Fibroblast of lung (primary cell): ENCODE data around the gene VPS50. TPM values are rescaled to one million over a fixed set of nuclear protein-coding genes. Genes with fewer than 3 reads are reported as not detected.

Source experiments
- DNase-seq, 2 donors: peaks; one replicate each; pipeline versions ENCODE4 v3.0.0 to v3.0.0-alpha.2; 2010; ENCODE audit warnings: low read depth in 2 of 2
- H2AFZ ChIP-seq: 2 replicates; pipeline ENCODE4 v1.5.1; 2012; ENCODE audit warnings: low read length, control low read depth, inconsistent platforms
- H3K27ac ChIP-seq: 2 replicates; pipeline ENCODE4 v1.5.1; 2011; ENCODE audit warnings: low read length, control low read depth; ENCODE audit not compliant: insufficient read depth
- H3K27me3 ChIP-seq: 2 replicates; pipeline ENCODE4 v1.5.1; 2011; ENCODE audit warnings: mild to moderate bottlenecking, low read length; ENCODE audit not compliant: control insufficient read depth, insufficient read depth
- H3K36me3 ChIP-seq: 2 replicates; pipeline ENCODE4 v1.5.1; 2011; ENCODE audit warnings: low read length; ENCODE audit not compliant: control insufficient read depth, insufficient read depth
- H3K4me1 ChIP-seq: 2 replicates; pipeline ENCODE4 v1.5.1; 2011; ENCODE audit warnings: low read length; ENCODE audit not compliant: control insufficient read depth, insufficient read depth; ENCODE audit errors: extremely low read depth
- H3K4me2 ChIP-seq: 2 replicates; pipeline ENCODE4 v1.5.1; 2011; ENCODE audit warnings: low read length, control low read depth; ENCODE audit not compliant: insufficient read depth; ENCODE audit errors: extremely low read depth
- H3K4me3 ChIP-seq, 4 experiments: fragments of 200-600 bp in 1 of 4; sonication (generic) in 1 of 4; replicated peaks in 1 of 4; 2 replicates each; pipeline ENCODE4 v1.5.1; 2011 to 2016; ENCODE audit warnings: low read length in 4 of 4, low read depth in 3 of 4, mild to moderate bottlenecking in 3 of 4, control low read depth in 2 of 4, inconsistent platforms in 1 of 4, mixed read lengths in 1 of 4; ENCODE audit not compliant: insufficient read depth in 1 of 4; ENCODE audit errors: control extremely low read depth in 1 of 4
- H3K79me2 ChIP-seq: 2 replicates; pipeline ENCODE4 v1.5.1; 2012; ENCODE audit warnings: mild to moderate bottlenecking, low read length, inconsistent platforms; ENCODE audit not compliant: control insufficient read depth, insufficient read depth
- H3K9ac ChIP-seq: 2 replicates; pipeline ENCODE4 v1.5.1; 2011; ENCODE audit warnings: mild to moderate bottlenecking, low read length, control low read depth; ENCODE audit not compliant: insufficient read depth
- H3K9me3 ChIP-seq: 2 replicates; pipeline ENCODE4 v1.5.1; 2012; ENCODE audit warnings: low read depth, low read length; ENCODE audit not compliant: control insufficient read depth, insufficient read depth
- H4K20me1 ChIP-seq: 2 replicates; pipeline ENCODE4 v1.5.1; 2011; ENCODE audit warnings: low read length; ENCODE audit not compliant: control insufficient read depth, insufficient read depth; ENCODE audit errors: extremely low read depth
- CTCF ChIP-seq, 2 donors: IDR thresholded peaks in 1 of 2; conservative IDR thresholded peaks in 1 of 2; 1 replicate in 1 of 2; 2 replicates in 1 of 2; pipeline ENCODE4 v1.5.1; 2011 to 2012; ENCODE audit warnings: low read length in 2 of 2, control low read depth in 1 of 2, inconsistent platforms in 1 of 2, low read depth in 1 of 2, mild to moderate bottlenecking in 1 of 2
- EZH2 ChIP-seq: IDR thresholded peaks from 2 replicates; pipeline ENCODE4 v1.5.1; 2012; ENCODE audit warnings: low read length, control low read depth, mild to moderate bottlenecking; ENCODE audit errors: missing control alignments
- polyA plus RNA-seq, 2 donors: library from polyadenylated mRNA; depleted of rRNA in 1 of 2; stranded (reverse) in 1 of 2; unstranded in 1 of 2; fragments of >200 nt; gene quantifications; 2 replicates each; pipeline ENCODE4 v1.2.1, GENCODE V29; 2011 to 2012; ENCODE audit warnings: missing spikeins in 1 of 2
- total RNA-seq: library from RNA; depleted of rRNA; stranded (reverse); fragments of >200 nt; gene quantifications from 2 replicates; pipeline ENCODE4 v1.2.1, GENCODE V29; 2014

Gene VPS50
- total and polyA plus RNA-seq, 2 donors (not counting 1 experiment from before 2014, with no cell fraction given) = 16.1 to 46.4 TPM

- Histone ChIP-seq H3K9me3 (no peaks in the 10 kb centered on the region), H3K4me2 (no peak overlapping the region)
These were observed 33.7 kb upstream of the VPS50 start for GRCh38 chr7:93198472-93198871.

GRCh38 chr7:93202594-93203250 is 29.4 kb upstream of the VPS50 start:
- Histone ChIP-seq H4K20me1 (no peaks in the 10 kb centered on the region), H3K9ac (no peak overlapping the region), H3K27me3 (no peaks in the 10 kb centered on the region), H2AFZ (no peak overlapping the region), H3K4me2 (no peak overlapping the region), H3K79me2 (no peaks in the 10 kb centered on the region), H3K4me1 (no peaks in the 10 kb centered on the region), H3K36me3 (no peaks in the 10 kb centered on the region), H3K9me3 (no peaks in the 10 kb centered on the region), H3K27ac (no peak overlapping the region), H3K4me3 (no peak overlapping the region)
- DNase-seq = no peak
- TF ChIP-seq EZH2 (no peak), CTCF (conservative IDR thresholded peaks at IDR 0.05 in 1 of 2, IDR thresholded peaks at IDR 0.05 in 1 of 2; ENCODE audit: low read depth in 1 of 2, low read length in 2 of 2) (no peak)

More at GRCh38 chr7:93198472-93198871, 33.7 kb upstream of the VPS50 start:
- H3K9ac ChIP-seq = no peak overlapping the region
- H4K20me1 ChIP-seq = no peaks in the 10 kb centered on the region
- no peak overlapping the region for H3K27ac ChIP-seq
- no peaks in the 10 kb centered on the region for H3K79me2 ChIP-seq
- DNase-seq = no peak
- no peak for TF ChIP-seq EZH2
- H3K4me3 ChIP-seq = no peak overlapping the region
- H3K27me3 ChIP-seq = no peaks in the 10 kb centered on the region
- H3K36me3 ChIP-seq = no peaks in the 10 kb centered on the region
- H2AFZ ChIP-seq = no peak overlapping the region
- no peaks in the 10 kb centered on the region for H3K4me1 ChIP-seq

GRCh38 chr7:93203496-93203895 is 28.7 kb upstream of the VPS50 start:
- Histone ChIP-seq H2AFZ (no peak overlapping the region), H3K9me3 (no peaks in the 10 kb centered on the region), H3K4me1 (no peaks in the 10 kb centered on the region), H3K9ac (no peak overlapping the region), H4K20me1 (no peaks in the 10 kb centered on the region), H3K4me2 (no peak overlapping the region), H3K27me3 (no peaks in the 10 kb centered on the region), H3K27ac (no peak overlapping the region), H3K36me3 (no peaks in the 10 kb centered on the region), H3K4me3 (no peak overlapping the region), H3K79me2 (no peaks in the 10 kb centered on the region)
- TF ChIP-seq CTCF (conservative IDR thresholded peaks at IDR 0.05 in 1 of 2, IDR thresholded peaks at IDR 0.05 in 1 of 2; ENCODE audit: low read depth in 1 of 2, low read length in 2 of 2) = no peak
- TF ChIP-seq EZH2 = no peak
- no peak for DNase-seq
